ENCODE data around the gene CRYZL1. TPM values are rescaled to one million over a fixed set of nuclear protein-coding genes. Genes with fewer than 3 reads are reported as not detected.

The CRYZL1 gene
- total and polyA plus RNA-seq, 2 donors (not counting 1 experiment from before 2014, with no cell fraction given): 30.7 to 72.6 TPM

DNA sequence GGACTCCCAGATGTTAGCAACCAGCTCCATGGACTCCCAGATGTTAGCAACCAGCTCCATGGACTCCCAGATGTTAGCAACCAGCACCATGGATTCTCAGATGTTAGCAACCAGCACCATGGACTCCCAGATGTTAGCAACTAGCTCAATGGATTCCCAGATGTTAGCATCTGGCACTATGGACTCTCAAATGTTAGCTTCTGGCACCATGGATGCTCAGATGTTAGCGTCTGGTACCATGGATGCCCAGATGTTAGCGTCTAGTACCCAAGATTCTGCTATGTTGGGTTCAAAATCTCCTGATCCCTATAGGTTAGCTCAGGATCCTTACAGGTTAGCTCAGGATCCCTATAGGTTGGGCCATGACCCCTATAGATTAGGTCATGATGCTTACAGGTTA, 89.9 kb downstream of the CRYZL1 start:
- Histone ChIP-seq H3K27me3 (ENCODE audit: control insufficient read depth, insufficient read depth, low read length) (no peaks in the 10 kb centered on the region), H4K20me1 (ENCODE audit: control insufficient read depth, extremely low read depth, insufficient read depth, low read length) (peaks cover 4% of the 10 kb centered on the region), H3K79me2 (ENCODE audit: control insufficient read depth, insufficient read depth, low read length) (peaks cover 95% of the 10 kb centered on the region), H3K4me3 (replicated peaks in 1 of 4; ENCODE audit: control extremely low read depth in 1 of 4, insufficient read depth in 1 of 4, low read depth in 3 of 4, low read length in 4 of 4) (no peak overlapping the region), H3K9me3 (ENCODE audit: control insufficient read depth, insufficient read depth, low read depth, low read length) (no peaks in the 10 kb centered on the region), H3K9ac (ENCODE audit: insufficient read depth, low read length) (no peak overlapping the region), H3K4me1 (ENCODE audit: control insufficient read depth, extremely low read depth, insufficient read depth, low read length) (no peaks in the 10 kb centered on the region), H3K4me2 (ENCODE audit: extremely low read depth, insufficient read depth, low read length) (no peak overlapping the region), H3K27ac (ENCODE audit: insufficient read depth, low read length) (no peak overlapping the region), H2AFZ (ENCODE audit: low read length) (no peak overlapping the region), H3K36me3 (ENCODE audit: control insufficient read depth, insufficient read depth, low read length) (peaks cover 49% of the 10 kb centered on the region)
- no peak for TF ChIP-seq EZH2 (IDR thresholded peaks at IDR 0.05; ENCODE audit: low read length, missing control alignments)
- TF ChIP-seq, protein P1, sequence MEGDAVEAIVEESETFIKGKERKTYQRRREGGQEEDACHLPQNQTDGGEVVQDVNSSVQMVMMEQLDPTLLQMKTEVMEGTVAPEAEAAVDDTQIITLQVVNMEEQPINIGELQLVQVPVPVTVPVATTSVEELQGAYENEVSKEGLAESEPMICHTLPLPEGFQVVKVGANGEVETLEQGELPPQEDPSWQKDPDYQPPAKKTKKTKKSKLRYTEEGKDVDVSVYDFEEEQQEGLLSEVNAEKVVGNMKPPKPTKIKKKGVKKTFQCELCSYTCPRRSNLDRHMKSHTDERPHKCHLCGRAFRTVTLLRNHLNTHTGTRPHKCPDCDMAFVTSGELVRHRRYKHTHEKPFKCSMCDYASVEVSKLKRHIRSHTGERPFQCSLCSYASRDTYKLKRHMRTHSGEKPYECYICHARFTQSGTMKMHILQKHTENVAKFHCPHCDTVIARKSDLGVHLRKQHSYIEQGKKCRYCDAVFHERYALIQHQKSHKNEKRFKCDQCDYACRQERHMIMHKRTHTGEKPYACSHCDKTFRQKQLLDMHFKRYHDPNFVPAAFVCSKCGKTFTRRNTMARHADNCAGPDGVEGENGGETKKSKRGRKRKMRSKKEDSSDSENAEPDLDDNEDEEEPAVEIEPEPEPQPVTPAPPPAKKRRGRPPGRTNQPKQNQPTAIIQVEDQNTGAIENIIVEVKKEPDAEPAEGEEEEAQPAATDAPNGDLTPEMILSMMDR (conservative IDR thresholded peaks at IDR 0.05 in 1 of 2, IDR thresholded peaks at IDR 0.05 in 1 of 2; ENCODE audit: low read depth in 1 of 2, low read length in 2 of 2): no peak
- DNase-seq (ENCODE audit: low read depth in 2 of 2): no peak

DNA sequence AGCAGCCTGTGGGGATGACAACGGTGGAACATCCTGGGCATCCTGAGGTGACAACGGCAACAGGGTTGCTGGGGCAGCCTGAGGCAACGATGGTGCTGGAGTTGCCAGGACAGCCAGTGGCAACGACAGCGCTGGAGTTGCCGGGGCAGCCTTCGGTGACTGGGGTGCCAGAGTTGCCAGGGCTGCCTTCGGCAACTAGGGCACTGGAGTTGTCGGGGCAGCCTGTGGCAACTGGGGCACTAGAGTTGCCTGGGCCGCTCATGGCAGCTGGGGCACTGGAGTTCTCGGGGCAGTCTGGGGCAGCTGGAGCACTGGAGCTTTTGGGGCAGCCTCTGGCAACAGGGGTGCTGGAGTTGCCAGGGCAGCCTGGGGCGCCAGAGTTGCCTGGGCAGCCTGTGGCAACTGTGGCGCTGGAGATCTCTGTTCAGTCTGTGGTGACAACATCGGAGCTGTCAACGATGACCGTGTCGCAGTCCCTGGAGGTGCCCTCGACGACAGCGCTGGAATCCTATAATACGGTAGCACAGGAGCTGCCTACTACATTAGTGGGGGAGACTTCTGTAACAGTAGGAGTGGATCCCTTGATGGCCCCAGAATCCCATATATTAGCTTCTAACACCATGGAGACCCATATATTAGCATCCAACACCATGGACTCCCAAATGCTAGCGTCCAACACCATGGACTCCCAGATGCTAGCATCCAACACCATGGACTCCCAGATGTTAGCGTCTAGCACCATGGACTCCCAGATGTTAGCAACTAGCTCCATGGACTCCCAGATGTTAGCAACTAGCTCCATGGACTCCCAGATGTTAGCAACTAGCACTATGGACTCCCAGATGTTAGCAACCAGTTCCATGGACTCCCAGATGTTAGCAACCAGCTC, 90.5 kb downstream of the CRYZL1 start:
- H3K36me3 ChIP-seq (ENCODE audit: control insufficient read depth, insufficient read depth, low read length): peaks cover 47% of the 10 kb centered on the region
- no peaks in the 10 kb centered on the region for H3K4me1 ChIP-seq (ENCODE audit: control insufficient read depth, extremely low read depth, insufficient read depth, low read length)

More for the DNA sequence above, 90.5 kb downstream of the CRYZL1 start:
- peaks cover 97% of the 10 kb centered on the region for H3K79me2 ChIP-seq (ENCODE audit: control insufficient read depth, insufficient read depth, low read length)
- H3K4me2 ChIP-seq (ENCODE audit: extremely low read depth, insufficient read depth, low read length): no peak overlapping the region
- H3K27ac ChIP-seq (ENCODE audit: insufficient read depth, low read length): no peak overlapping the region
- H3K27me3 ChIP-seq (ENCODE audit: control insufficient read depth, insufficient read depth, low read length): no peaks in the 10 kb centered on the region
- no peaks in the 10 kb centered on the region for H3K9me3 ChIP-seq (ENCODE audit: control insufficient read depth, insufficient read depth, low read depth, low read length)
- DNase-seq (ENCODE audit: low read depth in 2 of 2): no peak
- H2AFZ ChIP-seq (ENCODE audit: low read length): no peak overlapping the region
- TF ChIP-seq EZH2 (IDR thresholded peaks at IDR 0.05; ENCODE audit: low read length, missing control alignments): no peak
- TF ChIP-seq, protein P1 (conservative IDR thresholded peaks at IDR 0.05 in 1 of 2, IDR thresholded peaks at IDR 0.05 in 1 of 2; ENCODE audit: low read depth in 1 of 2, low read length in 2 of 2): no peak
- no peak overlapping the region for H3K4me3 ChIP-seq (replicated peaks in 1 of 4; ENCODE audit: control extremely low read depth in 1 of 4, insufficient read depth in 1 of 4, low read depth in 3 of 4, low read length in 4 of 4)
- H3K9ac ChIP-seq (ENCODE audit: insufficient read depth, low read length): no peak overlapping the region
- H4K20me1 ChIP-seq (ENCODE audit: control insufficient read depth, extremely low read depth, insufficient read depth, low read length): peaks cover 5% of the 10 kb centered on the region
